Pancreas (tissue), 10 donors: Measurements from ENCODE around the gene SPRR2E. TPM values are rescaled to one million over a fixed set of nuclear protein-coding genes. Genes with fewer than 3 reads are reported as not detected.

ENCODE experiments used
- ATAC-seq, 4 donors: fragments of 200-7000 bp; cut with Tn5 transposase; one replicate each; pipeline versions ENCODE4 v1.8.0 to v1.9.1; 2020; ENCODE audit warnings: mild to moderate bottlenecking in 4 of 4, moderate library complexity in 4 of 4
- DNase-seq, 6 donors: peaks; one replicate each; pipeline ENCODE4 v3.0.0-alpha.2; 2020
- FAIRE-seq: peaks from 2 replicates; lab custom pipeline; 2012; peaks lifted over from hg19 to GRCh38; lab: Jason Lieb, UNC
- H3K27ac ChIP-seq, 4 donors: fragments of 200-600 bp; sonication (generic); 1 replicate in 3 of 4; 2 replicates in 1 of 4; pipeline versions ENCODE4 v1.5.0 to v1.8.0; 2020
- H3K27me3 ChIP-seq, 4 donors: fragments of 200-600 bp; one replicate each; pipeline ENCODE4 v1.8.0; 2021
- H3K36me3 ChIP-seq, 3 donors: fragments of 200-600 bp; sonication (generic) in 1 of 3; one replicate each; pipeline versions ENCODE4 v1.5.0 to v1.8.0; 2020 to 2021
- H3K4me1 ChIP-seq, 3 donors: fragments of 200-600 bp; one replicate each; pipeline ENCODE4 v1.8.0; 2021
- H3K4me3 ChIP-seq, 4 donors: fragments of 200-600 bp; sonication (generic) in 2 of 4; one replicate each; pipeline versions ENCODE4 v1.5.0 to v1.8.0; 2020 to 2021
- H3K9me3 ChIP-seq, 4 donors: fragments of 200-600 bp; one replicate each; pipeline ENCODE4 v1.8.0; 2021
- CTCF ChIP-seq, 4 donors: fragments of 200-600 bp; sonication (generic) in 3 of 4; IDR thresholded peaks; one replicate each; pipeline versions ENCODE4 v1.5.0 to v1.8.0; 2021; ENCODE audit warnings: antibody characterized with exemption in 4 of 4
- WGBS, 2 donors: extraction: QIAGEN DNeasy Blood & Tissue Kit; methylation state at CpG; one replicate each; pipeline ENCODE4 v1.1.7; 2013; 5-methylcytosine and 5-hydroxymethylcytosine counted together
- intact Hi-C, 3 donors: fragments of 100-400 bp; cut with DNase I; formaldehyde crosslinking; loops; one replicate each; pipeline versions ENCODE4 v1.11.1 to v1.14.2; 2022
- polyA plus RNA-seq, 2 donors: library from polyadenylated mRNA; stranded (reverse); fragments of 200-250 nt; gene quantifications; one replicate each; pipeline ENCODE4 v1.2.3, GENCODE V29; 2013
- total RNA-seq, 6 donors: library from RNA; stranded (reverse); fragmentation: NEBNext Ultra II Directional in 4 of 6; extraction: Animal tissue kit (Norgen Biotek cat#: 25700) in 4 of 6; gene quantifications; one replicate each; pipeline versions ENCODE4 v1.2.1 to v1.2.4, GENCODE V29; 2021 to 2023
- donor health status: healthy with polysubstance abuse.
- donor health status: DM: no; HTN: no; CAD: no; lungs with moderate emphysema.
- donor health status: DM: no; HTN: no; CAD: no.
- donor health status: control.
- donor health status: control.
- donor health status: Bipolar disorder and iron deficiency.
- donor health status: DM: yes; HTN: yes; CAD: no.
- donor health status: DM: no; HTN: no; CAD: no.
- donor health status: DM: no; HTN: no; CAD: no.
- donor health status: DM: yes; HTN: yes; CAD: no.

Gene SPRR2E
- total and polyA plus RNA-seq, 8 donors, result 0.26 TPM; not detected in 7

- Histone ChIP-seq H3K27me3 (peaks cover 0 to 2% (median 0%) of the 10 kb centered on the region in 4 donors), H3K9me3 (no peaks in the 10 kb centered on the region), H3K27ac (no peak overlapping the region), H3K4me1 (no peaks in the 10 kb centered on the region), H3K4me3 (no peak overlapping the region), H3K36me3 (no peaks in the 10 kb centered on the region)
- TF ChIP-seq CTCF (IDR thresholded peaks at IDR 0.05), result no peak
- ATAC-seq (no peak), DNase-seq (no peak), FAIRE-seq (no peak)
- intact Hi-C loops, result loop anchor here in 1 of 3 donors (10.0 kb wide), 1 partner anchor 51 kb away; the partner anchor contains the start of gene SPRR2D
Measured at GRCh38 chr1:153095764-153096163, 1.4 kb upstream of the SPRR2E start.

DNA sequence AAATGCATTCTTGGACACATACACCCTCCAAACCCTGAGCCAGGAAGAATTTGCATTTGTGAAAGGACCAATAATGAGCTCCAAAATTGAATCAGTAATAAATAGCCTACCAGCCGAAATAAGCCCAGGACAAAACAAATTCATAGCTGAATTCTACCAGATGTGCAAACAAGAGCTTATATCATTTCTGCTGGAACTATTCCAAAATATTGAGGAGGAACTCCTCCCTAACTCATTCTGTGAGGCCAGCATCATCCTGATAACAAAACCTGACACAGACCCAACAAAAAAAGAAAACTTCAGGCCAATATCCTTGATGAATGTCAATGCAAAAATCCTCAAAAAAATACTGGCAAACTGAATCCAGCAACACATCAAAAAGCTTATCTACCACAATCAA is 6.7 kb downstream of the SPRR2E start:
- H3K27me3 ChIP-seq, result no peaks in the 10 kb centered on the region
- 36 to 65% methylated on average over 1 of the region's 1 CpG for WGBS, 2 donors
- no peak for TF ChIP-seq CTCF (IDR thresholded peaks at IDR 0.05)
- no peaks in the 10 kb centered on the region for H3K36me3 ChIP-seq
- no peaks in the 10 kb centered on the region for H3K9me3 ChIP-seq
- no peak overlapping the region for H3K4me3 ChIP-seq
- no peak for FAIRE-seq
- intact Hi-C loops, result no loop called here
- no peaks in the 10 kb centered on the region for H3K4me1 ChIP-seq
- no peak for DNase-seq
- no peak overlapping the region for H3K27ac ChIP-seq
- ATAC-seq, result no peak

DNA sequence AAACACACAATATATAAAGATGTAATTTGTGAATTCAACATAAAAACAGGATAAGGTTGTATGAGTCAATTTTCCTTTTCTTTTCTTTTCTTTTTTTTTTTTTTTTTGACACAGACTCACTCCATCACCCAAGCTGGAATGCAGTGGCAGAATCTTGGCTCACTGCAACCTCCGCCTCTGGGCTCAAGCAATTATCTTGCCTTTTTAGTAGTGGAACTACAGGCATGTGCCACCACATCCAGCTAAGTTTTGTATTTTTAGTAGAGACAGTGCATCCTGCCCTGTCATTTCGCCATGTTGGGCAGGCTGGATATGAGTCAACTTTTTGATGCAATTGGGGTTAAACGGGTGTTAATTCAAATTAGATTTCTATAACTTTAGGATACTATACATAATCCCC is 12.6 kb downstream of the SPRR2E start:
- WGBS, 2 donors, result 89% methylated on average over 3 of the region's 3 CpGs
- no peak for TF ChIP-seq CTCF (IDR thresholded peaks at IDR 0.05)

GRCh38 chr1:153072806-153073726 is 21.3 kb downstream of the SPRR2E start:
- intact Hi-C loops, result no loop called here
- Histone ChIP-seq H3K4me3 (no peak overlapping the region), H3K27ac (no peak overlapping the region), H3K9me3 (no peaks in the 10 kb centered on the region), H3K4me1 (no peaks in the 10 kb centered on the region), H3K36me3 (no peaks in the 10 kb centered on the region), H3K27me3 (no peaks in the 10 kb centered on the region)
- TF ChIP-seq CTCF (IDR thresholded peaks at IDR 0.05), result no peak
- no peak for FAIRE-seq
- no peak for DNase-seq
- WGBS, 2 donors, result 82 to 89% methylated on average over 5 of the region's 5 CpGs
- ATAC-seq, result no peak

More for the DNA sequence above, 12.6 kb downstream of the SPRR2E start:
- intact Hi-C loops, result no loop called here
- no peak for FAIRE-seq
- no peaks in the 10 kb centered on the region for H3K27me3 ChIP-seq
- no peak overlapping the region for H3K27ac ChIP-seq
- no peaks in the 10 kb centered on the region for H3K36me3 ChIP-seq
- H3K4me1 ChIP-seq, result no peaks in the 10 kb centered on the region
- H3K4me3 ChIP-seq, result no peak overlapping the region
- ATAC-seq, result no peak
- no peaks in the 10 kb centered on the region for H3K9me3 ChIP-seq
- no peak for DNase-seq

GRCh38 chr1:153071511-153071910 is 22.8 kb downstream of the SPRR2E start, which contains the start of gene SPRR2B:
SPRR2B (minus strand) TSS chr1:153071611; CDS start chr1:153070839, 772 bp downstream.
- no peak for TF ChIP-seq CTCF (IDR thresholded peaks at IDR 0.05)
- DNase-seq (no peak), ATAC-seq (no peak), FAIRE-seq (no peak)
- intact Hi-C loops, result no loop called here
- no peaks in the 10 kb centered on the region for H3K27me3 ChIP-seq
- H3K27ac ChIP-seq, result no peak within 1 kb of the TSS
- H3K36me3 ChIP-seq, result no peaks in the 10 kb centered on the region
- no peaks in the 10 kb centered on the region for H3K4me1 ChIP-seq
- H3K9me3 ChIP-seq, result no peaks in the 10 kb centered on the region
- 29 to 68% methylated on average over 2 of the region's 2 CpGs for WGBS, 2 donors
- no peak within 1 kb of the TSS for H3K4me3 ChIP-seq
